Activated naive CD4-positive, alpha-beta T cell (primary cell): ENCODE measurements around the gene ZNF516.
A peak's percentile ranks its signal among the peaks of the same experiment; 100 is the strongest.

Source experiments
- DNase-seq, 4 experiments: peaks; one replicate each; lab custom pipeline; 2025; lab: John Stamatoyannopoulos, UW

The ZNF516 gene

DNA sequence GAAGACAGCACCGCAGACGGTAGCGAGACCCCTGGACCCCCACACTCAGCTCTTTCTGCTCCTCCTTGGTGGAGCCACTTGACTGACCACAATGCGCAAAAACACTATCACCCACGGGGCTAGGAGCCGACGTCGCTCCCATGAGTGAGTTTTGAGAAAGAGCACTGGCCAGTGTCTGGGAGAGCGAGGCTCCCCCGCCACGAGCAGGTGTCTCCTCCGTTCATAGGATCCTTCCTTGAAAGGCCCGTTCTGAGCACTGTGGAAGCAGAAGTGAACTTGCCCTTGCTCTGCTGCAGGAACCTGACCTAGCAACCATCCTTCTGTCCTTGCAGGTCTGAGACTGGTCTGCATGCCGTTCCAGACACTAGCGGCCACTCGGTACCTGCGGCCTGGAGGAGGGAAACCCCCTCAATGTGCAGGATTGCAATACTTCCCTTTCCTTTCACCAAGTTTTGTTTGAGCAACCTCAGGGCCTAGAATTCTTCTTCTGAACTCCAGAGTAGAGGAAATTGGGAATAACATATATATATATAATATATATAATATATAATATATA, 12.9 kb upstream of the ZNF516 start:
- DNase-seq: no peak

DNA sequence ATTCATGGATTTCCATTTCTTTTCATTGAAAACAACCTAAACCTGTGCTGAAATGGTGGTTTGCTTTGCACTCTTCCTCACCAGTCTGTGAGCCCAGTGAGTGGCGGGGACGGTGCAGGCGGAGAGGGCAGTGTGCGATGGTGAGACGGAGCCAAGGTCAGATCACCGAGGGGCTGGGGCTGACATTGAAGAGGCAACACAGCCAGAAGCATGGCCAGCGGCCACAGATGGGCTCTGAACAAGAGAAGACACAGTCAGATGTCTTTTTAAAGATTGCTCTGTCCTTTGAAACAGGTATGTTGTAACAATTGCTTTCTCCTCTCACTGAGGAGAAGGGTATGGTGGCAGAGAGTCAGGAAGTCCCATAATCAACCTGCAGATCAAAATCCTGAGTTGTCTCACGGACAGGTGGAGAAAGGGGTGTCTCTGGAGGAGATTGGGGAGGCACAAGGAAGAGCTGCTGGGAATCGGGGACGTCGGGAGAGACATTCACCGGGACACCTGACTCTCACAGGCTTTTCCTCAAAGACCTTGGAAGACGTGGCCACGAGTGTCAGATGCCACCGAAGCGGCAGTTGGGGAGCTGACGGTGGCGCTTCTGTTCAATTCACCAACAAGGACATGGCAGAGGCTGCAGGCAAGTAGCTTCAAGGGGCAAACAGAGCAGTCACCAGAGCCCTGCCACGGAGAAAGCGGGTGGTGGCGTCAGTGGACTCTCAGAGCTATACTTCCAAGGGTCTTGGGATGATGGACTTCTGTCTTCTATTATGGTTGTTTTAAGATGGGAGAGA, 12.1 kb upstream of the ZNF516 start:
- no peak for DNase-seq

DNA sequence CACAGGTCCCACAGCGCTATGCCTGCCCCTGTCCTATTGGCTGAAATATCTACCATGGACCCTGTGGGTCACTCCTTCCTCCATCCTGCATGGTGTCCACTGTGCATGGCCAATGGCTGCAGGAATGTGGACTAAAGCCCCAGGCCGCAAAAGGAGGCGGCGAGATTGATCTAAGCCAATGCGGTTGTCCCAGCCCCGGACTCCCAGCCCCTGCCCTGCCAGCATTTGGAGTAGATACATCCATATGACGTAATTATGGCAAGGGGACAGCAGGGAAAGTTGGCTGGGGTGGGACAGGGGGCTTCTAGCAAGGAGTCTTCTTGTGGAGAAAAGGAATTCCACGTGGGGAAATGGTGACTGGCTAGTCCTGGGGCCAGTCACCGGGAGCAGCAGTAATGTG, 11.4 kb upstream of the ZNF516 start:
- DNase-seq: no peak

GRCh38 chr18:76505614-76506013, 10.6 kb upstream of the ZNF516 start:
- no peak for DNase-seq

GRCh38 chr18:76504749-76505148, 9.7 kb upstream of the ZNF516 start:
- DNase-seq: no peak

DNA sequence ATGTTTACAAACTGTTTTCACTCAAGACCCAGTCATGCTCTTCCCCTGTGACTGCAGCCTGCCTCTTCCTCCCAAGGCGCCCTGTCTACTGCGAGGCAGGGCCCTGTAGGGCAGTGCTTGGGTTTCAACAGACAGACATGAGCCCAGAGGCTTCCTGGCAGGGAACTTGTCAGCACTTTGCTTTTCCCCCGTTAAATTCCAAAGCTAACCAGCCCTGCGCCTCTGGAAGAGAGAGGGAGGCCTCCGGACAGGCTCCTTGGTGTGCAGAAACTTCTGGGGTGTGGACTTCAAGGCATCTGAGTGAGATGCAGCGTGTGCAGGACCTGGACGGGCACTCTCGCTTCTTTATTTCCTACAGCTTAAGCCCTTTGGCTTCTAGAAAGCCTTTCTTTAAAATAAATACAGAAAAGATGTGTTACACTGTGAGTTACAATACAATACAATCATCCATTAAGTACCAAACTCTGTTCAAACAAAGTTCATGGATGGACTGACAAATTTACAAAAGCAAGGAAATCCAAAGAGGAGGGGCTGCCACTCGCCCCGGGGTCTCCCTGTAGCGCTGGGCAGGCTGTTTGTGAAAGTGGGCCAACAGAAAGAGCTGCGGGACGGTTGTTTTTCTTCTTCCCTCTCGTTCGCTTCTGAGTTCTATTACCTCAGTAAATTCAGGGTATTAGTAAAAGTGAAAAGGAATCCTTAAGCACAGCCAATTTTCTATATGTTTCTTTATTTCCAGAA, 8.8 kb upstream of the ZNF516 start:
- no peak for DNase-seq

DNA sequence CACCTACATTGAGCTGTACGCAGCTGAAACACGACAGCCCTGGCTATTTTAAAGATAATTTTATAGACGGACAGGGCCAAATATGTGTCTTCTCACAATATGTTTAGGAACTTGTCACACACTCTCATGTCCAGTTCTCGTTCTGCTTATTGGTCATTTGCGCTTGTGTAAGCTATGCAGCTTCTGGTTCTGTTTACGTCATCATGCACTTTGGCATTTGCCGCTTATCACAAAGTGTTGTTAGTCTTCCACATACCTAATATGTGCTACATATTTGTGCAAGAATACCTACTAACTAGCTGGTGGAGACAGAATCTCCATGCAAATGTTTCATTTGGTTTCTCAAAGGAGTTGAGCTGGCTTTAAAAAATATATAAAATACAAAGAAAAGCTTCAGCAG, 7.5 kb upstream of the ZNF516 start:
- no peak for DNase-seq

DNA sequence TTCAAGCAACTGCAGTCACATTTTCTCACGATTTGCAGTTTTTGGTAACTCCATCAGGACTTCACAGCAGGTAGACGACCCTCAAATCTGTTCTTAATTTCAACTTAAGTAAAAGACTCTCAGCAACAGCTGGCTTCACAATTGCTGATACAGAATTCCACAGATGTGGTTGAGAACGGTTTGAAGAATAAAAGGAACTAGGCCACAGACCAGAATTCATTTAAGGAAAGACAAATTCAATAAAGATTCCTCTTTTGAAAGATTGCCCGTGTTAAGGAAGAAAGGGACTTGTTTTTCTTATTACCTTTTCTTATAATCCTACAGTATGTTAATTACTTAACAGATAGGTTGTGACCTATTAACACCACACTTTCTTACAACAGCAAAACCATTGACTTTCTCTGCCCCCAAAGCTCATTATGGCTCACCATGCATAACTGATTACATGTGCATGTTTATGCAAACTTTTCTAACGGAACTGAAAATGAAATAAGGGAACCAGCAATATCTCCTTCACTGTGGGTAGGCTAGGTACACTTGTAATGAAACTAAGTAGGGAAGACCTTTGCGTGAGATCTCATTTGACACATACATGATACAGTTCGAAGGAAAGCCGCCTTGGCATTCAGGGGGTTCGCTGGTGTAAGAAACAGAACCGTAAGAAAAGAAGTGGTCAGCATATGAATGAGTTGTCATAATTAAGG, 4.7 kb upstream of the ZNF516 start:
- DNase-seq: no peak

DNA sequence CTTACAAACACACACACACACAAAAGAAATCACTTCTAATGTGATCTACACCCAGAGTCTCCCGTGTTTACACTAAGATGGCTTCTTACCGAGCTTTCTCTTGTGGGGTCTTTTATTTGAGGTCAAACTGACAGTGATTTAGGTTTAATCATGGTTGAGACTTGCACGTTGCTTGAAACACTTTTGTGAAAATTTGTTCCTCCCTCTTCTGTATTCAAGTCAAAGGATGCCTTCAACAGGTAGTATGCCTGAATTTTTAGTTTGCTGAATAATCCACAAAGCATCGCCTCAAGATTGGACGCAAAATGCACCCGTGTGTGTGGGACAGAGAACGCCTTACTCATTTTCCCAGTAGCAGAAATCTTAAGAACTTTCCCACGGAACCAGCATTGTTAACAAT, 4.0 kb upstream of the ZNF516 start:
- DNase-seq: no peak

GRCh38 chr18:76498064-76498463, 3.0 kb upstream of the ZNF516 start:
- DNase-seq: no peak

DNA sequence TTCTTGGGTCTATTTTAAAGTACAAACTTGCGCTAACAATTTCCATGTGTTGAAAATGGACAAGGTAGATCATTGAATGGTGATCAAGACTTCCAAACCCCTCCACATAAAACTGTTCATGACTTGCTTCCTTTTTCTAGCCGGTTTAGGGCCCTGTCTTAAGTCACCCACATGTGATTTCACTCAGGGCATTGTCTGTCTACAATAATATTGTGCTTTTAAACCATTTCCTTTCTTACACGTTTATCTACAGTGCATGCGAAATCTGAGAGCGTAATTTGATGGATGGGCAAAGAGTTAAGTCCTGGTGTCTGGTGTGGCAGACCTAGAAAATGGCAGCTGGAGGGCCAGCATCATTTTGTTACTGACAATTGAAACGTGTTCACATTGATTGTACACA, 2.0 kb upstream of the ZNF516 start:
- no peak for DNase-seq

DNA sequence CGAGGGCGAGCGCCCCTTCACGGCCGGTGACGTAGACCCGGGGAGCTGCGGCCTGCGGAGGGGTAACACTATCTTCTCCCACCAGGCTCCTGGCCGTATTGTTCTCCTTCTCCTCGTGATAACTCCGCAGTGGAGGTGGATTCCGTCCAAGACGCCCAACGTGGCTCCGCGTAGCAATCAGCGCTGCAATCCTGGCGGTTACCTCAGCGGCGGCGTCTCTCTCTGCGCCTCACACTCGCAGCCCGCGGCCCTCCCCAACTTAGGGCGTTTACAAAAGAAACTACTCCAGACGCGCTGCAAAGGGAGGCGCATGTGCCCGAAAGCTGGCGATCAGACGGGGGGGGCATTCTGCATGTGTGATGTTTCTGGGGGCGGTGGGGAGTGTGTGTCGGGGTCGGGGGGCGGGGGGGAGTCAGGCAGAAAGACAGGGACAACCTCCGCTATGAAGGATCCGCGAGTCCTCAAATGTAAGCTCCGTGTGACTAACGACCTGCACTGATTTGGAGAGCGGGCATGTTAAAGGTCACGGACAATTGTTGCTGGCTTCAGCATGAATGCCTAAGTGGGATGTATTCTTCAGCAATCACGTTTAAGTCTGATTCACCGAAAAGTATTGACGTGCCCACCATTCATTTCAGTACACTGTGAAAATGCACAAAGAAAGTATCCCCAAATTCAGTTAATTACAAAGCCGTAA, 1.3 kb upstream of the ZNF516 start:
- DNase-seq: peak in 3 of 4 experiments; percentile 14 to 44 (median 20)

DNA sequence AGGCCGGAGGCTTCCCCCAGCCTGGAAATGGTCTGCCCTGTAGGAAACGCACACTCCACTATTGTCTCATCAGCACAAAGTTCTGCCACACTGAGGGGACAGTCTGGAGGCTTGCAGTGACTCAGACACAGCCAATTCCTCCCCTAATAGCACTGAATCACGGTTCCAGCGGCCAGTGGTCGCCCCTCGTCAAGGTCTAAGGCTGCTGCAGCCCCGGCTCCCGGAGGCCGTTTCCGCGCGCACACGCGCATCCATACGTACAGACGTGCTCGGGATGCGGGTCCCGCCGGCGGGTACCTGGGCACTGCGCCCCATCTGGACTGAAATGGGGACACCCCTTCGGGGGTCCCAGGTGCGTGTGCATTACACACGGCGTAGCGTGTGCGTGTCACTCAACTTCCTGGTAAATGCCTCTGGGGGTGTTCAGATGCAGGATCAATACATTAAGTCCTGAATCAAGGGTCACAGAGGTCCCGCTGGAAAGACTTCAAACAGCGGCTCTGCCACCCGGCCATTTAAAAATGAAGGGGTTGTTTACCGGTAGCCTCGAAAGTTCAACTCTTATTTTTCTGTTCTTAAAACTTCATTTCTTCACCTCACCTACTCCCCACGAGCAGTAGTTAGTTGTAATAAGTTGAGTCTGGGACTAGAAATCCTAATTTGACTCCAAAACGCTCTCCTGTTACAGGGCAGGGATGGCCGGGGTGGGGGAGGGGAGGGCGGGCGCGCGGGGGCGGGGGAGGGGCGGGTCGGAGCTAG, 572 bp upstream of the ZNF516 start:
- DNase-seq: peak in 2 of 4 experiments; percentile 7 to 8

DNA sequence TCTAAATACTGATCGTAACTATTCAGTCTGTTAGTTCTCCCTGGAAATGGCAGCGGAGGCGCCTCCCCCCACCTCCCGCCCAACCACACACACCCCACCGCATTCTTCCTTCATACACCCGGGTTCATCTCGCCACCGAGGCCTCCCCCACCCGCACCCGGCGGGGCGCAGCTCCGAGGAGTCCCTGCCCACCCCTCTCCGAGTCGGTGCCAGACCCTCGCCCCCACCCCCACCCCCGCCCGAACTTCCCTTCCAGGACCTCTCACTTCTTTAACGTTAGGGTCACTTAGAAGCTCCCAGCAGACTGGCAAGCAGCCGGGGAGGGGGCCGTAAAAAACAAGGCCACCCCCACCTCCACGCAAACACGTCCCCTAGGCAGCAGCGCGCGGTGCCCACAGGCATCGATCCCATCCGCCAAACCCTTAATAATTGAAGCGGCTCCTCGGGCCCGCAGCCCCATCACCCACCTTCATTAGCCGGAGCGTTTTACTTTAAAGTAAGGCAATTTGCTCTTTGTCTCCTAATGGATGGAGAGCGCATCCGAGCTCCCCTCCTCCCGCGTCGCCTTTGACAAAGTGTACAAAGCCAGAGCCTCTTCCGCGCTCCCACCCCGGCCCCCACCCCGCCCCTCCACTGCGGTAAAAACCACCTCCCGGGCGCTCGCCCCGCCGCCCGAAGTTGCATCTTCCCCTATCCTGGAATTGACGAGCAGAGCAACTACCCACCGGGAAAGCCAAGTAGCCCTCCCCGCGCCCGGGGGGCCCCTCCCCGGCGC, 624 bp downstream of the ZNF516 start:
- DNase-seq: peak in 1 of 4 experiments; percentile 11

- DNase-seq: peak in 1 of 4 experiments; percentile 42
Measured at GRCh38 chr18:76493213-76494161, 1.6 kb downstream of the ZNF516 start.

- DNase-seq: peak; percentile 97 to 100 (median 100)
Measured at GRCh38 chr18:76492669-76493212, 2.3 kb downstream of the ZNF516 start.

DNA sequence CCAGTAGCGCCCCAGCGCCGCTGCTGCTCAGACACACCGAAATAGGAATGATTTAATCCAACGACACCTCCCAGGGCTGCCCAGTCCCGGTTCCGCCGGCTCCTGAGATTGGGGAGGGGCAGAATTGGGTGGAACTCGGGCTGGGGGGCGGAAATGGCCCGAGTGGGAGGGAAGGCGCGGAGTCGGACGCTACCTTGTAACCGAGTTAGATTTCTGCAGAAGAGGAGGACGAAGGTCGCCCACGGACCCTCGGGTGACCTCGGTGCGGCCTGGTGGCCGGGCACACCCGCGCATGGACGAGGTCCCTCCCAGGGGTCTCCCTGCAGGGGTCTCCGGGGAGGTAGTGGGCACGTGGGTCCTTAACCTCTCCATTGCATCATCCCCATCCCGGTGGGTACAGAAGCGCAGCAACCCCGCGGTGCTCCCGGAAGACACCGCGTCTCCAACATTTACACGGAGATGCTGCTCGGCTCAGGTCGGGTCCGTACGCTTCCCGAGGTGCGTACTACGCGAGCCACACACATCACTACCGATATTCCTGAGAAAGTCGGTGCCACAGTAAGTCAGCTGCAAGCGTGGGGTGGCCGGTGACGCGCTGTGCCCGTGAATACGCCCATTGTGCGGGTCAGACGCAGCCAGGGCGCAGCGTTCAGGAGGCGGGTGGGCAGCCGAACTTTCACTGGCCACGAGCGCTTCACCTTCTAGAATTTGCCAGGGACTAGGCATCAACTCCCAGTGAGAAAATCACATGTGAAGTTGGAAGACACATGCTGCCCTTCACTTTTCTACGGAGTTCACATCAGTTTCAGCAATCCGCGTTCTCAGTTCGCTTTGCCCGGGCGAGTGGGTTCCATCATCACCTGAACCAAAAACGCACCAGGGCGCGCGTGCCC, 3.0 kb downstream of the ZNF516 start:
- DNase-seq: peak; percentile 13 to 26 (median 20)

DNA sequence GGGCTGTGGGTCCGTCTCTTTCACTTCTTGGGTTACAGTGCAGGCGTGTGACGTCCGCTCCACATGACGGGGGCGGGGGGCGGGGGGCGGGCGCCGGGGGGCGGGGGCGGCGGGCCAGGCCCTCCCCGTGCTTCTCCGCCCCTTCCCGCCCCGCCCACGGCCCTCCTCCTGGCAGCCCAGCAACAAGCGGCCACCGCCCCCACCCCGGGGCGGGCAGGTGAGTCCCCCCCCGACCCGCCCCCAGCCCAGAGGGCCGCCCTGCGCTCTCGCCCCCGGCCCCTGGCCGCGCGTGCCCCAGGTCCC, 3.6 kb downstream of the ZNF516 start:
- DNase-seq: peak in 3 of 4 experiments; percentile 37 to 82 (median 54)
